GM18870 (cell line): ENCODE results near the gene COMT.
"Not testable (repeated sequence)": the region's sequence is repeated elsewhere in the genome, so short reads cannot be mapped to it uniquely, and the experiment has no call there.

Experiments
- ATAC-seq: cut with Tn5 transposase; IDR thresholded peaks from one replicate; pipeline ENCODE4 v1.9.1; 2021; ENCODE audit warnings: moderate library complexity; ENCODE audit not compliant: unreplicated experiment

The COMT gene

DNA sequence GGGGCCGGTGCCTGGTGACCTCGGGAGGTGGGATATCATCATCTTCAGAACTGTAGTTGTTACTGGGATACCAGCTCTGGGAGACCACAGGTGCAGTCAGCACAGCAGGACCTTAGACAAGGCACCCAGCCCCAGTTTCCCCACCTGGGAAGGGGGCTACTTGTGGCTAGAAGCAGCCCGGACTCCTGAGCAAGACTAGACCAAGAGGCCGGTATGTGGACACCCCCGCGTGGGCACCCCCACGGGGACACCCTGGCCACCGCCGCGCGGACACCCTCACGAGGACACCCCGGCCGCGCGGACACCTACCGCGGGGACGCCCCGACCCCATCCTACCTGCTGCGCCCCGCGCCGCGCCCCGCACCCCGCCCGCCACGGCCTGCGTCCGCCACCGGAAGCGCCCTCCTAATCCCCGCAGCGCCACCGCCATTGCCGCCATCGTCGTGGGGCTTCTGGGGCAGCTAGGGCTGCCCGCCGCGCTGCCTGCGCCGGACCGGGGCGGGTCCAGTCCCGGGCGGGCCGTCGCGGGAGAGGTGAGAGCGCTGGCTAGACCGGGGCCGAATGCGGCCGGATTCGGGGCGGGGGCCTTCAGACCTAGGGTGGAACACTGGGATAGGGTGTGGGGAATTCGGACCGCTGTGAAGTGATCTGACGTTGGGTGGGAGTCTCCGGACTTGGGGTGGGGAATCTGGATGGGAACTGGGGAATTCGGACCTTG is at the start of gene COMT, which contains the start of gene TXNRD2:
TSS of gene COMT (plus strand) at position 408 of the 718 bp plus-strand sequence. CDS start 20,755 bp downstream, outside the sequence.
TSS of gene TXNRD2 (minus strand) at position 454 of the 718 bp plus-strand sequence. CDS start at position 439, 15 bp downstream.
- no peak for ATAC-seq

DNA sequence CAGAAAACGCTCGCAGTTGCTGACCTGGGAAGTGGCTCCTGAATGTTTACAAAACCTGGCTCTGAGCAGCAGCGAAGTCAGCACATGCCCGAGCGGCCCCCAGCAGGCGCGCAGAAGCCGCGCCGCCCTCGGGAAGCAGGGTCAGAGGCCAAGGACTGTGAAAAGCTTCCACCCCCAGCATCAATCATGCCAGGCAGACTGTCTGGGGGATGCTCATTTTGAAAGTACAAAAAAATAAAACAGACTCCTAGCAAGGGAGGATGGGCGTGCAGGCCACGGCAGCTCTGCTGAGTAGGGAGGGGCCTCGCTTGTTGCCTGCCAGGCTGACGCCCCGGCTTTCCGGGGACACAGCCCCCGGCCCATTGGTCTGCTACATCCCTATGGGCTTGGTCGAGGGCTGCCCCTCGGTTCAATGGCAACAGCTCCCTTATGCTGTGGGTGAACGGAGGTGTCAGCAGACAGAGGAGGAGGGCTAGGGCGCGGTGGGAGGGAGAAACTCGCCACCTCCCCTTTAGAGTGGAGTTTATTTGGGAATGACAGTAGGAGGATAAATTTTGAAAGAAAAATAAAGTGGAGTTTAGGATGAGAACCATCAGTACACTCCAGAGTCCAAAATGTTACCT is 49.2 kb upstream of the COMT start:
- no peak for ATAC-seq

DNA sequence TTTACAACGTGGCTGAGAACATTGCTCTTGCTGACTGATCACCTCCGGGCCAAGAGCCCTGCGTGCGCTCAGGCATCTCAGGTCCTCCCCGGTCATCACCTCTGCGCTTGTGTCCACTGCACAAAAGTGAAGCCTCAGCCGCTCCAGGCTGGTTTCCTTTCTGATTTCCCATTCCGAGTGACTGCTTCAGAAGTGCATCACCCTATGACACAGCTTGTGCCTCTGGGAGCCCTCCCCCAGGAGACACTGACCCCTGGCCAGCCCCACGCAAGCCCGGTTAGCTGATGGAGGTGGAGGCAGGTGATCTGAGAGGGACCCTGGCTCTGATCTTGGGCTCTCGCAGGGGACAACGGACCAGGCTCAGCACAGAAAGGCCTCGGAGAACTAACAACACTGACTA is 48.6 kb upstream of the COMT start:
- no peak for ATAC-seq

DNA sequence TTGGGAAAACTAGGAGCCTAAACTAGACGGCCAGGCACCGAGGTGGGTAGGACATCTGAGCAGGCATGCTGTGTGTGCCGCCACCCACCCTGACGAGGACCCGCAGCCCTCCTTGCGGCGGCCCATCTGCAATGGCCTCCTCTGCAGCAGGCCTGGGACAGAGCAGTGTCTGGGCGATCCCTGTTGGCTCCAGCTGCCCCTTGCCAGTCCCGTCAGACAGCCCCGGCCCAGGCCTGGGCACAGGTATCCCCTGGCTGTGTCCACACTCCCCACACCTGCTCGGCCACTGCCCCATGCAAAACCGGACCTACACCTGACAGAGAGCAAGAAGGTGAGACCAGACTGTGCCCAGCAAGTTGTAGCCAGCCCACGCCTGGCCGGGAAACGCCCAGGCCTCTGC is 48.2 kb upstream of the COMT start:
- no peak for ATAC-seq

DNA sequence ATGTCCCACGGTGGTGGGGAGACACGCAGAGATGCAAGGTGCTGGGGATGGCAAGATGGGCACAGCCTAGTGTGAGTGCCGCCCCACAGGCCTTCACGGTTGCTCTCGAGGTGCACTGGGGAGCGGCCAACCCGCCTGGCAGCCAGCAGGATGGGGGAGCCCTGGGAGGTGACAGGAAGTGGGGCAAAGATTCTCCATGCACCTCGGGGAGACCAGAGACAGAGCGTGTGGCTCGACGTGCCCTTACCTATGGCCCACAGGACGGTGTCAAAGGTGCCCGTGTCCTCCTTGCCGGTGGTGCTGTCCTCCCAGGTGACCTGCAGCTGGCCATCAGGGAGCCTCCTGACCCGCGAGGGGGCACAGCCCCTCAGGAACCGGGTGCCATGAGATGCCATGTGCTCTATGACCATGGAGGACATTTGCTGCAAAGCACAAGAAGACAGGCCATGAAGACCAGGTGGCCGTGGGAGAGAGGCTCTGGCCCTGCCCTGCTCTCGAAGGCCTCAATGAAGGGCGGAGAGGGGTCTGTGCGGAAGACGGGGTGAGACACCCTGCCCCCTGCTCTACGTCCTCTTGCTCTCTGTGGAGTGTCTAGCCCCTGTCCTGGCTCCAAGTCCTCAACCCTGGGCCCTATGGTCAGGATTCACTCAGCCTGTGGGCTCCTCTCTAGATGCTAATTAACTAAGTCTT is 46.3 kb upstream of the COMT start:
- no peak for ATAC-seq

DNA sequence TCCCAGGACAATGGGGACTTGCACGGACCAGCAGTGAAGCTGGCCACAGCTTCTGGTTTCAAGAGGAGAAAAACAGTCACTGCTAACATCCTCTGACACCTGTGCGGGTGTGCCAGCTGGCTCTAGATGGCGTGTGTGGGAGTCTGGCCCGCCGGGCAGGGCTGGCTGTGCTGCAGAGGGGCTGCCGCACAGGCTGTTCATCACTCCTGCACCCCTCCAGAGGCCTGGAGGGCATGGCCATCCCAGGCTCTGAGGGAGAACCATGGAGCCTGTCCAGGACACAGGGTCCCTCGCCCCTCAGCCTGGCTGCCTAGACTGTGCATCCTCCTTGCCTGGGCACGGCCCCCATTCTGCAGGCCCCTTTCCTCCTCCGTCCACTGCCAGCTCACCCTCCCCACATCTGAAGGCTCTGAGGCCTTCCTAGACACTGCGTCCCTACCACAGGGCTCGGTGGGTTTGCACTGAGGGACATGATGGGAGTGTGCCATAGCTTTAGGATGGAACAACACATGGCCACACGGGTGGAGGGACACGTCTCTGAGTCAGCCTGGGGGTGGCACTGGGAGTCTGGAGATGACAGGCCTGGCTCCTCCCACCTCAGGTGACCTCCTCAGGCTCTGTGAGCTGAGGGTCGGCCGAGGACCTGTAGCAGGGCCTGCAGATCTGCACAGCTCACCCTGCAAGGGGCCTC is 44.8 kb upstream of the COMT start:
- ATAC-seq, result no peak

DNA sequence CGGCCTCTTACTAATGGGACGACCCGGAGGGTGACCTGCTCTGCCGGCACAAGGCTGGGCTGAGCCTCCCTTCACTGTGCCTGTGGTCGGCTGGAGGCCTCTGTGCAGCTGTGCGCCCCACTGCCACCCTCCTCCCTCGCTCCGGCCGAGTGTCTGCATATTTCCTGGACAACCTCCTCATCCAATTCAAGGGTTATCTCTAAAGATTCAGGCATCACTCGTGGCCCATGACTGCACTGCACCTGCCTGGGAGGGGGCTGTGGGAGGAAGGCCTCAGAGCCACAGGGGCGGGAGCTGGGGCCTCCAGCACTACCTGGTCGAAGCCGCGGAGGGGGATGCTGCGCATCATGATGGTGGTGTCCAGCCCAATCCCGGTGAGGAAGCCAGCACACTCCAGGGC is 43.8 kb upstream of the COMT start:
- no peak for ATAC-seq

DNA sequence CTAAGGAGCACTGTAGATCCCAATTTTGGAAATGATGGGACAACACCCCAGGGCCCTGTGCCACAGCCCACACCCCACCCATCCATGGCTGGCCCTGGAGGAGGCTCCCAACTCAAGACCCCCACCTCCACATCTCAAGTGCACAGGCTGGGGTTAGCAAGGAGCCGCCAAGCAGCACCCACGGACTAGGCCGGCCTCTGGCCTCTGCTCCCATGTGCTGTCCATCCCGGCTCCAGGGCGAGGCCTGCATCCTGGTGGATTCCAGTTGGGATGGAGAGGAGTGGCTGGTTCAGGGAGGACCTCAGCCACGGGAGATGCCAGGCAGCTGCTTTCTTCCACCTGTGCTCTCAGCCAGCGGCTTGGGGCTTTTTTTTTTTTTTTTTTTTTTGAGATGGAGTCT is 43.4 kb upstream of the COMT start:
- no peak for ATAC-seq

DNA sequence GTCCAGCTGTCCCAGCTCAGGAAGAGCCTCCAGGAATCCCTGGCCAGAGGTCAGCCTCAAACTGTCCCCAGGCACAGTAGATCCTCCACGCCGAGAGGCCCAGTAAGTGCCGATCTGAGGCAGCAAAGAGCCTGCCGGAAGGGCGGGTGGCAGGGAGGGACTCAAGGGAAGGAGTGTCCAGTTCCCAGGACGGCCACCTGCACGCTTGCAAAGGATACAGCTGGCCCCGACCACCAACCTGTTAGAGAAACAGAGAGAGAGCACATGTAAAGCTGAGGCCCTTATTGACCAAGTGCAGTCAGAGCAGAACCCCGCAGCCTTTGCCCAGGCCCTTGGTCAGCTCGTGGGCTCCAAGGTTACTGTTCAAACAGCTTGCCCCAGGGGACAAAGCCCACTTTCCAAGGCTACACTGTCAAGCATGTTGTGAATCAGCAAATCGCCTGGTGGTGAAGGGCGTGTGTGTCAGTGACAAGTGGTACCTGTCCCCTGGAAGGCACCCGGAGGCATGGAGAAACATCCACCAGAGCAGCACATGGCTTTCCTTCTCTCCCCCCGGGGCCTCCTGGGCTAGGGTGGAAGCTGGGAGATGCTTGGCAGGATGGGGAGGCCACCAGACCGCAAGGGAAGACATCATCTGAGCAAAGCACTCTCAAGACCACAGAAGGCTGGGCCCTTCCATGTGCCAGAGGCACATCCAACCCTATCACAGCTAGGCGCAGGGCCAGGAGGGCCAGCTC is 42.6 kb upstream of the COMT start:
- ATAC-seq, result no peak

DNA sequence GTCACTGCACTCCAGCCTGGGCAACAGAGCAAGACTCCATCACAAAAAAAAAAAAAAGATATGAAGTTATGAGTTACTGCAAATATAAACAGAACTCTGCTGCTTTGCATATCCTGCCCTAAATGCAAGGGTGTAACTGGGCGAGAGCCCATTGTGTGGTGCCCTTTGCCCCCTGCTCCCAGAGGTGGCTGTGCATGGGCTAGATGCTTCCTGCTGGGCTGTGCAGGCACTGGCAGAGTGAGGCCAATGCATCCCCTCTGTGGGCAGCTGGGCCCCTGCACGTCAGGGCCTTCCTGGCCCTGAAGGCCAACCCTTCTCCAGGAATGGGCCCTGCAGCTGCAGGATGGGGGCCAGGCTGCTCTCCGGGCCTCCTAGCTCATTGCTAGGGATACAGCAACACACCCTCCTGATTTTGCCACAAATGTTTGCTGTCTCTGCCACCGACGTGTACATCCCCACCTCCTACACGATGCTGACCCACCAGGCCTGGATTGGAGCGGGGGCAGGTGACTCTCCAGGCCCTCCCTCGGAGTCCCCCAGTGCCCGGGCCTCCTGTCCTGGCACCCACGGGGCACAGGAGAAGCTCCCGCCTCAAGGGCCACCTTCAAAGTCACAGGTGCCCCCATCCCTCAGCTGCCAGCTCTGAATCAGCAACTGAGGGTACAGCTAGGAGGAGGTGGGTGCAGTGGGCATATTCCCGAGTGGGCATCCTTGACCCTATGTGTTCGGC is 40.7 kb upstream of the COMT start:
- ATAC-seq, result no peak

DNA sequence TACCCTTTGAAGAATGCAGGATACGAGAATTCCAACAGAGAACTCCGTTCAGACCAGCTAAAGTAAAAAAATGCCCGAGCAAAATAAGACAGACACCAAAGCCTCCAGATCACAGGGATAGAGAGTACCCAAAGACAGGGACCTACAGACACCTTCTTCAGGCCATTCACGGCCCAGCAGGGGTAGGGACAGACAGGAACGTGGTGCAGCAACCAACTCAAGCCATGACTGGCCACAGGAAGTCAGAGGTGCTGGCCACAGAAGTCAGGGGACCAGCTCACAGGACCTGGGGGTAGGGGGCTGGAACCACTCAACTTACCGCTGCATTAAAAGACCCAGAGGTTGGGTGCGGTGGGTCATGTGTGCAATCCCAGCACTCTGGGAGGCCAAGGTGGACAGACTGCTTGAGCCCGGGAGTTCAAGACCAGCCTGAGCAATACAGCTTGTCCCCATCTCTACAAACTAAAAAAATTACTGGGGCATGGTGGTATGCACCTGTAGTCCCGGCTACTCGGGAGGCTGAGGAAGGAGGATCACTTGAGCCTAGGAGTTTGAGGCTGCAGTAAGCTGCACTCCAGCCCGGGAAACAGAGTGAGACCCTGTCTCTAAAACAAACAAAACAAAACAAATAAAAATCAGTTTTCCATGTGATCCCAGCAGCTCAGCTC is 39.9 kb upstream of the COMT start:
- no peak for ATAC-seq

DNA sequence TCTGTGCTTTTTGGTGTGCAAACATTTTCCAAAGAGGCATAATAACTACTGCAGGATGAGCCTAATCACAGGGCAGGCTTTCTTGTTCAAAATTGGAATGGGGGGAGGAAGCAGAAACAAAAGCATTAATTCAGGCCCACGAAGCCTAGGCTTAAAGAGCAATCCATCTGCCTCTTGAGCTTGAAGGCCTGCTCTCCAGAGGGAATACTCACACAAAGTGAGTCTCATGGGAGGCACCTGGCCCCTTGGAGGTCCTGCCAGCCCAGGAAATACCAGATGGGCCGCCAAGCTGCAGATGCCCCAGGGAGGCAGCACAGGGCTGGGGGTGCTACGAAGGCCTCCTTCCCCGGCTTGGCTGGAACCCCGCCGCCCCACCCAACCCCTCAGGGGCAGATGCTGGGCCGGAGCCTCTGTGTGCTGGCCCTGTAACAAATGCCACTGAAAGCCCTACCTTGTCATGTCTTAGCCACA is 39.3 kb upstream of the COMT start:
- ATAC-seq, result no peak

DNA sequence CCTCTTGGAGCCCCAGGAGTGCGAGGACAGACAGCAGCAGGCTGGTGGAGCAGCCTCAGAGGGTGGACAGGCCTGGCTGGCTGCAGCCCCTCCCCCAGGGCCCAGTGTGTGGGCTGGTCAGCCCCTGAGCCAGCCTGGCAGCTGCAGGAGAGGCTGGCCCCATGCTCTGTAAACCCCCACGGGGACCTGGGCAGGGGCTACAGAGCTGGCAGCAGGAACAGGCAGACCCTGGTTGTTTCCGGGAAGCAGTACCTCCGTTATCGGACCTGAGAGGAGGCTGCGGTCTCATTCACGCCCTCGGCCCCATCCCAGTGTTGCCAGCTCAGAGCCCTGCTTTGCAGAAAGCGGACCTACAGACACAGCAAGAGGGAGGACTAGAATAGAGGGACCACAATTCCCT is 38.5 kb upstream of the COMT start:
- no peak for ATAC-seq

DNA sequence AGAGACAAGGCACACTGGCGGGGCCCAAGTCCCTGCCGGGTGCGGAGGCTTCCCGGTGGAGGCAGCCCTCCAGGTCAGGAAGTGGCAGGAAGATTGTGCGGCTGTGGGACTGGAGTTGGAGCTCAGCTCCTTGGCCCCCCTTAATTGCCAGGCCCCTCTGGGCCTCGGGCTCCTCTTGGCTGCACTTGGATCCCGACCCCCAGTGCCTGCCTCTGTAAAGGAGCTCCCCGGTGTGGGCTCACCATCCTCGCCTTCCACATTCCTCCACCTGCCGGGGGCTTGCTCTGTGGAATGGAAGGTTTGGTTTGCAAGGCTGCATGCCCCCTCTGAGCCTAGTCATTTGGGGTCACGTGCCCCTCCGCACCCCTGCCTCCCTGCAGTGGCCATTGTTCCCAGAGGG is 38.1 kb upstream of the COMT start:
- no peak for ATAC-seq

DNA sequence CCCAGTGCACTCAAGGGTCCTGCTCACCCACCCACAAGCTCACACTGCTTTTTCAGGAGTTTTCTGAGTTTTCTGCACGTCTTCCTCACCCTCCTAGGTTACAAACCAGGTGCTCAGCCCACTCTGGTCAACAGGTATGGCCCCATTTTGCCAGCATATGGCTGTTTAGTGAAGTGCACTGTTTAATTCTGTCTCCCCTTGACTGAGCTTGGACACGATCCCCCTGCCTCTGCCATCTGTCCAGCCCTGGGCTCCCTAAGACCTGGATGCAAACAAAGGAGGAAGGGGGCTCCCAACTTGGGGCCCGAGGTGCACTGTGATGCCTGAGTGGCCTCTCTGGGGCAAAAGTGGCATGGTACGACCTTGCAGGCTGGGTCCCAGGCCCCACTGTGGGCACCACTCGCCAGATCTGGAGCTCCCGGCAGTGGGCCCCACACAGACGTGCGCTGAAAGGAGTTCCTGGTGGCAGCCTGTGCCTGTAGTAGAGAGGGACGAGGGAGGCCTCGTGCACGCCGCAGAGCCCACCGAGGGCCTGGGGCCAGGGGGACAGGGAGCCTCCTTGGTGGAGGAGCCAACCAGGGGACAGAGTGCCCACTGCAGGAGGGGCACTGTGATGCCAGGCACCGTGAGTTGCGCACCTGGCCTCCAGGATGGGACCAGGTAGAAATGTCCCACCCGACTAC is 37.3 kb upstream of the COMT start:
- ATAC-seq, result no peak

DNA sequence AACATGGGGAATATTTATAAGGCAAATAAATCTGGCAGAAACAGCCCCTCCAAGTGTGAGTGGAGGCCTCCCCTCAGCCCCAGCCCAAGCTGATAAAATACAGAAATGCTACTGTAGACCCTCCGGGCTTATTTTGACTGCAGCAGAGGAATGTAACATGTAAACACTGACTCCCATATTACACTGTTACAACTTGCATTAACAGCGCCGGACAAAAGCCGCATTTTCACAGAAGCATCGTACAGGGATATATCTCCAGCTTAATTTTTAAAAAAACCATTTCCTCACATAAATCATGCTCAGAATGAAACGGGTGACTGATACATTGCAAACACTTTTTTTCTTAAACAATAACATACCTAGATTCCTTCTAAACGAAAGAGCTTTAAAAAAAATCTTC is 36.6 kb upstream of the COMT start:
- no peak for ATAC-seq

DNA sequence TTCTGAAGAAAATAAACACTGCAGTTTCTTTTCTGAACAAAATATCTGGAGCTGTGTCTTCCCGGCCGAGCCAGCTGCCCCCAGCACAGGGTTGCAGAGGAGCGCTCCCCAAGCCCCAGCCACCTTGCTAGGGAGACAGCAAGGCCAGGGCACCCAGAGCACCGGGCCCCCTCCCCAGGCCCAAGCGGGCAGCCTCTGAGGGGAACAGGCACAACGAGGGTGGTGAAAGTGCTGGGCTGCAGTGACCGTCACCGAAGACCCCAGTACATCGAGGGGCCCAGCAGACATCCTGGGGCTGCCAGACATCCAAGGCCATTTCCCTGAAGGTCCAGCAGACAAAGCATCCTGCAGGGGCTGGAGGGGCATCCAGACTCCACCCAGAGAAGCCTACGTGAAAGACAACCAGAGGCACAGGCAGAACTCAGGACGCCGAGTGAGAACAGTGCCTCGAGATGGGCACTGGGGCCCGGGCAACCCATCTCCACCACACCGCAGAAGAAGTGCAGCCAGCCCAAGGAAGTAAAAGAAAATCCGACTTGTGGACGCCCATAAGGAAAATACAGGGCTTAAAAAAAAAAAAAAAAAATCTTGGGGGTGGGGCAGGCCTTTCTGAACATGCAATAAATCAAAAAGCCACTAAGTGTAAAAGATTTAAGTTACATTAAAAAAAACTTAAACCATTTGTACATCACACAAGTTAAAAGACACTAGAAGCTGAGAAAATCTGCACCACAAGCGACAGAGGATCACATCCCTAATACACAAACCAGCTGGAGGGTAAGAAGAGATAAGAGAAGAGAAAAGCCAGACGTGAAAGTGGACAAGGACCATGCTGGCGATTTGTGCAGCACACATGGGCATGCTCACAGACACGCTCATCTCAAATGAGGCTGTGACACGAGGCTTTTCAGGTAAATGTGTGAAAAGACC is 36.0 kb upstream of the COMT start:
- ATAC-seq, result no peak

DNA sequence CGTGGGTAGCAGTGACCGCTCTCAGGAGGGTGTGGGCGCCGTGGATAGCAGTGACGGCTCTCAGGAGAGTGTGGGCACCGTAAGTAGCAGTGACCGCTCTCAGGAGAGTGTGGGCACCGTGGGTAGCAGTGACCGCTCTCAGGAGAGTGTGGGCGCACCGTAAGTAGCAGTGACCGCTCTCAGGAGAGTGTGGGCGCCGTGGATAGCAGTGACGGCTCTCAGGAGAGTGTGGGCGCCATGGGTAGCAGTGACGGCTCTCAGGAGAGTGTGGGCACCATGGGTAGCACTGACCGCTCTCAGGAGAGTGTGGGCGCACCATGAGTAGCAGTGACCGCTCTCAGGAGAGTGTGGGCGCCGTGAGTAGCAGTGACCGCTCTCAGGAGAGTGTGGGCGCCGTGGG is 34.7 kb upstream of the COMT start:
- not testable (repeated sequence) for ATAC-seq
